Right lung (tissue), 5 donors: ENCODE results near the gene LEFTY1. TPM values are rescaled to one million over a fixed set of nuclear protein-coding genes. Genes with fewer than 3 reads are reported as not detected.

Experiments
- DNase-seq, 2 donors: peaks; one replicate each; pipeline ENCODE4 v3.0.0-alpha.2; 2013
- polyA plus RNA-seq, 5 donors: library from polyadenylated mRNA; unstranded; fragments of 120-200 nt; gene quantifications; one replicate each; pipeline versions ENCODE4 v1.2.1 to v1.2.3, GENCODE V29; 2013; ENCODE audit warnings: inconsistent platforms in 1 of 5, low replicate concordance in 1 of 5; ENCODE audit not compliant: insufficient read length in 5 of 5, insufficient read depth in 1 of 5

The LEFTY1 gene
- polyA plus RNA-seq, 5 donors = 2.5 to 8.1 (median 3.7) TPM

- DNase-seq = no peak
Observed at GRCh38 chr1:225873281-225873850, 15.6 kb downstream of the LEFTY1 start.

- DNase-seq = no peak
Observed at GRCh38 chr1:225872075-225872430, 16.9 kb downstream of the LEFTY1 start.

GRCh38 chr1:225871359-225872074, 17.4 kb downstream of the LEFTY1 start:
- DNase-seq = no peak

- DNase-seq = no peak
Observed at GRCh38 chr1:225870911-225871310, 18.0 kb downstream of the LEFTY1 start.

- DNase-seq = no peak
Observed at GRCh38 chr1:225868631-225869330, 20.2 kb downstream of the LEFTY1 start.

- no peak for DNase-seq
Observed at GRCh38 chr1:225866981-225867380, 22.0 kb downstream of the LEFTY1 start.

- no peak for DNase-seq
Observed at GRCh38 chr1:225866061-225866837, 22.7 kb downstream of the LEFTY1 start.

- DNase-seq = no peak
Observed at GRCh38 chr1:225865514-225865913, 23.4 kb downstream of the LEFTY1 start.

- no peak for DNase-seq
Observed at GRCh38 chr1:225863167-225863566, 25.8 kb downstream of the LEFTY1 start.

- DNase-seq = no peak
Observed at GRCh38 chr1:225862581-225862950, 26.4 kb downstream of the LEFTY1 start.

GRCh38 chr1:225861834-225862580, 26.9 kb downstream of the LEFTY1 start:
- no peak for DNase-seq

- DNase-seq = no peak
Observed at GRCh38 chr1:225860876-225861441, 28.0 kb downstream of the LEFTY1 start.

- no peak for DNase-seq
Observed at GRCh38 chr1:225860107-225860506, 28.8 kb downstream of the LEFTY1 start.

- DNase-seq = no peak
Observed at GRCh38 chr1:225859151-225859550, 29.8 kb downstream of the LEFTY1 start.

- no peak for DNase-seq
Observed at GRCh38 chr1:225857256-225857655, 31.7 kb downstream of the LEFTY1 start.

- no peak for DNase-seq
Observed at GRCh38 chr1:225855503-225856300, 33.2 kb downstream of the LEFTY1 start.

GRCh38 chr1:225853441-225853840, 35.5 kb downstream of the LEFTY1 start:
- DNase-seq = no peak

- no peak for DNase-seq
Observed at GRCh38 chr1:225852413-225853124, 36.4 kb downstream of the LEFTY1 start.

- DNase-seq = peak; percentile 83 to 89
Observed at GRCh38 chr1:225851805-225852204, 37.1 kb downstream of the LEFTY1 start.

GRCh38 chr1:225850370-225850769, 38.6 kb downstream of the LEFTY1 start:
- no peak for DNase-seq
